ENCODE data around the gene KIAA0753. TPM values are rescaled to one million over a fixed set of nuclear protein-coding genes. Genes with fewer than 3 reads are reported as not detected.
"Not testable (repeated sequence)": the region's sequence is repeated elsewhere in the genome, so short reads cannot be mapped to it uniquely, and the experiment has no call there.

Gene KIAA0753
- total and polyA plus RNA-seq, 2 of the 13 experiments (the other 11 are each of a cell fraction or from before 2014, with no cell fraction given) = 5.2 to 9.1 TPM

GRCh38 chr17:6655732-6656361 lies 15.3 kb upstream of the KIAA0753 start:
- WGBS (ENCODE audit: low lambda C conversion rate) = 82% methylated on average over 41 of the region's 41 CpGs
- POLR2A ChIA-PET; H3K27me3 ChIP-seq (ENCODE audit: control insufficient read depth in 1 of 2, insufficient read depth in 2 of 2, low read length in 2 of 2); ATAC-seq; BruUV-seq (replicated peaks); H2AFZ ChIP-seq (ENCODE audit: low read length); H3K36me3 ChIP-seq (replicated peaks in 1 of 2; ENCODE audit: control insufficient read depth in 1 of 2, insufficient read depth in 2 of 2, low read length in 2 of 2); intact Hi-C loops (cut with micrococcal nuclease; ENCODE audit: unreplicated experiment); H3K9me3 ChIP-seq (ENCODE audit: low read length); CTCF ChIA-PET (ENCODE audit: low intra/inter-chr PET ratio, low total read pairs); FAIRE-seq; H3K9ac ChIP-seq (ENCODE audit: insufficient read depth, low read depth, low read length); in situ Hi-C loops (cut with HindIII; ENCODE audit: extremely low pct_ligation_motif_present, low pct_unique_long_range_greater_than_20kb); H3K27ac ChIP-seq (ENCODE audit: extremely low read length, insufficient read depth, low read length); H3K4me3 ChIP-seq (replicated peaks in 1 of 3; ENCODE audit: insufficient read depth in 1 of 3, low read depth in 2 of 3, low read length in 3 of 3); DNase-seq (ENCODE audit: low spot score): not testable (repeated sequence)
- peaks cover 36% of the 10 kb centered on the region for H3K4me1 ChIP-seq (ENCODE audit: insufficient read depth, low read length)
- 0 out of 2 replicates have a peak, but pooled peaks have one; percentile 17 for TF ChIP-seq ZNF800 (CRISPR knock-in tag; IDR thresholded peaks at IDR 0.05)
- H3K4me2 ChIP-seq (ENCODE audit: low read depth, low read length) = peak overlapping the region; percentile 18; the same call in 1 of the 2 replicates
- H3K79me2 ChIP-seq (ENCODE audit: insufficient read depth, low read length) = peaks cover 34% of the 10 kb centered on the region
- peaks cover 14% of the 10 kb centered on the region for H4K20me1 ChIP-seq (ENCODE audit: insufficient read depth, low read length)

- H3K9ac ChIP-seq (ENCODE audit: insufficient read depth, low read depth, low read length) = no peak overlapping the region
- peak overlapping the region; percentile 90 for H3K4me2 ChIP-seq (ENCODE audit: low read depth, low read length)
- in situ Hi-C loops (cut with HindIII; ENCODE audit: extremely low pct_ligation_motif_present, low pct_unique_long_range_greater_than_20kb) = no loop called here
- ChIA-PET CTCF (ENCODE audit: low intra/inter-chr PET ratio, low total read pairs) (no interaction called here), POLR2A (no interaction called here)
- intact Hi-C loops (cut with micrococcal nuclease; ENCODE audit: unreplicated experiment) = loop anchor here (5.0 kb wide), 1 partner anchor 357 kb away; the partner anchor contains the start of gene RNASEK
- H3K36me3 ChIP-seq (replicated peaks in 1 of 2; ENCODE audit: control insufficient read depth in 1 of 2, insufficient read depth in 2 of 2, low read length in 2 of 2) = peaks cover 0 to 2% of the 10 kb centered on the region in 2 experiments; a peak in 3 of 5 replicates
- peaks cover 40% of the 10 kb centered on the region for H3K4me1 ChIP-seq (ENCODE audit: insufficient read depth, low read length)
- H3K79me2 ChIP-seq (ENCODE audit: insufficient read depth, low read length) = peaks cover 41% of the 10 kb centered on the region
- 95% methylated on average over 35 of the region's 46 CpGs for WGBS (ENCODE audit: low lambda C conversion rate)
- H3K9me3 ChIP-seq (ENCODE audit: low read length) = no peaks in the 10 kb centered on the region
- FAIRE-seq = no peak
- no peak for ATAC-seq
- no peak for DNase-seq (ENCODE audit: low spot score)
- BruUV-seq (replicated peaks) = no TSS peak
- H2AFZ ChIP-seq (ENCODE audit: low read length) = no peak overlapping the region
- no peak overlapping the region for H3K27ac ChIP-seq (ENCODE audit: extremely low read length, insufficient read depth, low read length)
- H4K20me1 ChIP-seq (ENCODE audit: insufficient read depth, low read length) = peaks cover 14% of the 10 kb centered on the region
- H3K27me3 ChIP-seq (ENCODE audit: control insufficient read depth in 1 of 2, insufficient read depth in 2 of 2, low read length in 2 of 2) = no peaks in the 10 kb centered on the region; a peak in 1 of 5 replicates
- H3K4me3 ChIP-seq (replicated peaks in 1 of 3; ENCODE audit: insufficient read depth in 1 of 3, low read depth in 2 of 3, low read length in 3 of 3) = 0 out of 6 replicates have a peak overlapping the region, but pooled peaks of 1 of the 3 experiments have one; percentile 77
- TF ChIP-seq, protein P1, sequence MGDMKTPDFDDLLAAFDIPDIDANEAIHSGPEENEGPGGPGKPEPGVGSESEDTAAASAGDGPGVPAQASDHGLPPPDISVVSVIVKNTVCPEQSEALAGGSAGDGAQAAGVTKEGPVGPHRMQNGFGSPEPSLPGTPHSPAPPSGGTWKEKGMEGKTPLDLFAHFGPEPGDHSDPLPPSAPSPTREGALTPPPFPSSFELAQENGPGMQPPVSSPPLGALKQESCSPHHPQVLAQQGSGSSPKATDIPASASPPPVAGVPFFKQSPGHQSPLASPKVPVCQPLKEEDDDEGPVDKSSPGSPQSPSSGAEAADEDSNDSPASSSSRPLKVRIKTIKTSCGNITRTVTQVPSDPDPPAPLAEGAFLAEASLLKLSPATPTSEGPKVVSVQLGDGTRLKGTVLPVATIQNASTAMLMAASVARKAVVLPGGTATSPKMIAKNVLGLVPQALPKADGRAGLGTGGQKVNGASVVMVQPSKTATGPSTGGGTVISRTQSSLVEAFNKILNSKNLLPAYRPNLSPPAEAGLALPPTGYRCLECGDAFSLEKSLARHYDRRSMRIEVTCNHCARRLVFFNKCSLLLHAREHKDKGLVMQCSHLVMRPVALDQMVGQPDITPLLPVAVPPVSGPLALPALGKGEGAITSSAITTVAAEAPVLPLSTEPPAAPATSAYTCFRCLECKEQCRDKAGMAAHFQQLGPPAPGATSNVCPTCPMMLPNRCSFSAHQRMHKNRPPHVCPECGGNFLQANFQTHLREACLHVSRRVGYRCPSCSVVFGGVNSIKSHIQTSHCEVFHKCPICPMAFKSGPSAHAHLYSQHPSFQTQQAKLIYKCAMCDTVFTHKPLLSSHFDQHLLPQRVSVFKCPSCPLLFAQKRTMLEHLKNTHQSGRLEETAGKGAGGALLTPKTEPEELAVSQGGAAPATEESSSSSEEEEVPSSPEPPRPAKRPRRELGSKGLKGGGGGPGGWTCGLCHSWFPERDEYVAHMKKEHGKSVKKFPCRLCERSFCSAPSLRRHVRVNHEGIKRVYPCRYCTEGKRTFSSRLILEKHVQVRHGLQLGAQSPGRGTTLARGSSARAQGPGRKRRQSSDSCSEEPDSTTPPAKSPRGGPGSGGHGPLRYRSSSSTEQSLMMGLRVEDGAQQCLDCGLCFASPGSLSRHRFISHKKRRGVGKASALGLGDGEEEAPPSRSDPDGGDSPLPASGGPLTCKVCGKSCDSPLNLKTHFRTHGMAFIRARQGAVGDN (CRISPR knock-in tag; IDR thresholded peaks at IDR 0.05) = peak; percentile 38
- TF ChIP-seq, protein P2, sequence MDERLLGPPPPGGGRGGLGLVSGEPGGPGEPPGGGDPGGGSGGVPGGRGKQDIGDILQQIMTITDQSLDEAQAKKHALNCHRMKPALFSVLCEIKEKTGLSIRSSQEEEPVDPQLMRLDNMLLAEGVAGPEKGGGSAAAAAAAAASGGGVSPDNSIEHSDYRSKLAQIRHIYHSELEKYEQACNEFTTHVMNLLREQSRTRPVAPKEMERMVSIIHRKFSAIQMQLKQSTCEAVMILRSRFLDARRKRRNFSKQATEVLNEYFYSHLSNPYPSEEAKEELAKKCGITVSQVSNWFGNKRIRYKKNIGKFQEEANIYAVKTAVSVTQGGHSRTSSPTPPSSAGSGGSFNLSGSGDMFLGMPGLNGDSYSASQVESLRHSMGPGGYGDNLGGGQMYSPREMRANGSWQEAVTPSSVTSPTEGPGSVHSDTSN (CRISPR knock-in tag; IDR thresholded peaks at IDR 0.05) = no peak
- no peak for TF ChIP-seq HDAC1 (CRISPR knock-in tag; IDR thresholded peaks at IDR 0.05)
- TF ChIP-seq ZNF773 (CRISPR knock-in tag; IDR thresholded peaks at IDR 0.05; ENCODE audit: borderline replicate concordance) = no peak
- 0 out of 2 replicates have a peak, but pooled peaks have one; percentile 20 for TF ChIP-seq ZBTB38 (CRISPR knock-in tag; IDR thresholded peaks at IDR 0.05)
Measured at GRCh38 chr17:6654841-6655731, 14.6 kb upstream of the KIAA0753 start.
